K562 (cell line): ENCODE measurements around the gene LBHD1. TPM values are rescaled to one million over a fixed set of nuclear protein-coding genes. Genes with fewer than 3 reads are reported as not detected.

Experiments used
- ATAC-seq: fragments of 200-7000 bp; cut with Tn5 transposase; 3 replicates; pipeline ENCODE4 v1.9.1; 2020; ENCODE audit warnings: moderate library complexity
- BruUV-seq: library from RNA; stranded (reverse); fragments of 400-500 nt; replicated peaks from 2 replicates; lab custom pipeline; 2021; lab: Mats Ljungman, UMichigan
- CTCF ChIA-PET: fragments of 300-600 bp; formaldehyde crosslinking; extraction: SDS; loops from one replicate; lab custom pipeline; 2021; ENCODE audit warnings: low intra/inter-chr PET ratio; lab: Yijun Ruan, JAX
- POLR2A ChIA-PET: fragments of 300-600, 350-650 bp; sonication (Branson Sonifier 250); formaldehyde crosslinking; extraction: SDS; loops from one replicate; lab custom pipeline; 2021; ENCODE audit warnings: antibody characterized with exemption, inconsistent platforms; lab: Yijun Ruan, JAX
- DNase-seq, 4 experiments: peaks; one replicate each; pipeline versions ENCODE4 v3.0.0 to v3.0.0-alpha.2; 2011 to 2018; ENCODE audit warnings: low spot score in 3 of 4, mixed read lengths in 3 of 4; ENCODE audit errors: extremely low read depth in 1 of 4
- FAIRE-seq: peaks from 2 replicates; lab custom pipeline; 2011; peaks lifted over from hg19 to GRCh38; lab: Jason Lieb, UNC
- H2AFZ ChIP-seq: 2 replicates; pipeline ENCODE4 v1.6.0; 2011; ENCODE audit warnings: low read depth, low read length, control low read depth, inconsistent platforms
- H3K27ac ChIP-seq: fragments of 200-600 bp; 3 replicates; pipeline ENCODE4 v1.8.0; 2011; ENCODE audit warnings: low read depth, mild to moderate bottlenecking, control low read depth, inconsistent platforms, low read length, moderate library complexity, mixed read lengths; ENCODE audit errors: extremely low read depth
- H3K27me3 ChIP-seq, 2 experiments: fragments of 300-600 bp in 1 of 2; 2 replicates in 1 of 2; 3 replicates in 1 of 2; pipeline versions ENCODE4 v1.6.0 to v1.8.0; 2011; ENCODE audit warnings: inconsistent platforms in 2 of 2, low read length in 2 of 2, mild to moderate bottlenecking in 1 of 2, mixed read lengths in 1 of 2, moderate library complexity in 1 of 2; ENCODE audit not compliant: control insufficient read depth in 2 of 2, insufficient read depth in 2 of 2
- H3K36me3 ChIP-seq: fragments of 300-600 bp; 3 replicates; pipeline ENCODE4 v1.8.0; 2011; ENCODE audit warnings: mild to moderate bottlenecking, low read length, inconsistent platforms; ENCODE audit not compliant: control insufficient read depth, insufficient read depth
- H3K4me1 ChIP-seq, 2 experiments: fragments of 200-600 bp in 1 of 2; replicated peaks in 1 of 2; 2 replicates in 1 of 2; 3 replicates in 1 of 2; pipeline versions ENCODE4 v1.5.1 to v1.8.0; 2011; ENCODE audit warnings: inconsistent platforms in 2 of 2, low read length in 2 of 2, mild to moderate bottlenecking in 1 of 2, mixed read lengths in 1 of 2, moderate library complexity in 1 of 2; ENCODE audit not compliant: control insufficient read depth in 2 of 2, insufficient read depth in 2 of 2
- H3K4me2 ChIP-seq: 2 replicates; pipeline ENCODE4 v1.6.1; 2011; ENCODE audit warnings: low read length, control low read depth, inconsistent platforms, mixed read lengths; ENCODE audit not compliant: insufficient read depth
- H3K4me3 ChIP-seq: fragments of 200-600 bp; sonication (generic), shearing (Covaris generic); 2 replicates; pipeline ENCODE4 v1.5.1; 2016; ENCODE audit warnings: control low read depth, inconsistent platforms
- H3K79me2 ChIP-seq: fragments of 200-600 bp; 3 replicates; pipeline ENCODE4 v1.8.0; 2011; ENCODE audit warnings: low read length, inconsistent platforms; ENCODE audit not compliant: control insufficient read depth, insufficient read depth
- H3K9ac ChIP-seq, 2 experiments: 2 replicates each; pipeline versions ENCODE4 v1.6.0 to v1.6.1; 2011; ENCODE audit warnings: low read depth in 2 of 2, low read length in 2 of 2, control low read depth in 1 of 2, inconsistent platforms in 1 of 2, mild to moderate bottlenecking in 1 of 2, mixed read lengths in 1 of 2; ENCODE audit not compliant: insufficient read depth in 1 of 2
- H3K9me1 ChIP-seq: one replicate; pipeline ENCODE4 v1.6.0; 2011; ENCODE audit warnings: inconsistent platforms, mild to moderate bottlenecking, low read length, moderate library complexity; ENCODE audit not compliant: control insufficient read depth, insufficient read depth
- H3K9me3 ChIP-seq: replicated peaks from 2 replicates; pipeline ENCODE4 v1.5.1; 2011; ENCODE audit warnings: low read depth, low read length, inconsistent platforms; ENCODE audit not compliant: control insufficient read depth, insufficient read depth
- H4K20me1 ChIP-seq: replicated peaks from 2 replicates; pipeline ENCODE4 v1.6.1; 2011; ENCODE audit warnings: low read length, inconsistent platforms, mixed read lengths; ENCODE audit not compliant: control insufficient read depth, insufficient read depth
- ARHGAP35 ChIP-seq: fragments of 450-650 bp; IDR thresholded peaks from 2 replicates; pipeline ENCODE4 v1.6.1; 2018; ENCODE audit not compliant: partially characterized antibody
- MYNN ChIP-seq, 2 experiments: sonication (generic); formaldehyde crosslinking in 1 of 2; IDR thresholded peaks; 2 replicates each; pipeline versions ENCODE4 v1.5.0 to v1.6.1; 2016 to 2020; ENCODE audit warnings: antibody characterized with exemption in 1 of 2, missing genetic modification reagents in 1 of 2
- NCOA6 ChIP-seq: fragments of 450-650 bp; IDR thresholded peaks from 2 replicates; pipeline ENCODE4 v1.6.1; 2017; ENCODE audit warnings: mild to moderate bottlenecking
- PKNOX1 ChIP-seq: fragments of 450-650 bp; IDR thresholded peaks from 2 replicates; pipeline ENCODE4 v1.6.1; 2016
- RAD21 ChIP-seq, 2 experiments: fragments of 250-450 bp in 1 of 2; fragments of 450-650 bp in 1 of 2; sonication (Bioruptor Pico) in 1 of 2; formaldehyde crosslinking in 1 of 2; IDR thresholded peaks in 1 of 2; conservative IDR thresholded peaks in 1 of 2; 2 replicates each; pipeline versions ENCODE4 v1.4.0 to v1.8.0; 2020 to 2022; ENCODE audit warnings: mild to moderate bottlenecking in 2 of 2, moderate library complexity in 1 of 2
- SMC3 ChIP-seq: conservative IDR thresholded peaks from 2 replicates; pipeline ENCODE4 v1.6.1; 2011; ENCODE audit warnings: low read depth, low read length, improper control_type of control experiment; ENCODE audit not compliant: insufficient read depth
- TFAP4 ChIP-seq: sonication (generic); formaldehyde crosslinking; IDR thresholded peaks from 2 replicates; pipeline ENCODE4 v1.8.0; 2022; ENCODE audit warnings: missing genetic modification reagents, mild to moderate bottlenecking, moderate library complexity, borderline replicate concordance
- ZBTB7A ChIP-seq: IDR thresholded peaks from 2 replicates; pipeline ENCODE4 v1.6.1; 2011; ENCODE audit warnings: low read depth, mild to moderate bottlenecking, low read length, moderate library complexity, borderline replicate concordance; ENCODE audit not compliant: control insufficient read depth
- ZFP36 ChIP-seq: fragments of 150-350 bp; IDR thresholded peaks from 2 replicates; pipeline ENCODE4 v1.6.1; 2018; ENCODE audit warnings: low read length, low read depth; ENCODE audit not compliant: partially characterized antibody
- ZNF316 ChIP-seq: fragments of 450-650 bp; IDR thresholded peaks from 2 replicates; pipeline ENCODE4 v1.6.1; 2016
- ZNF717 ChIP-seq: fragments of 250-450 bp; sonication (Bioruptor Pico); IDR thresholded peaks from 2 replicates; pipeline ENCODE4 v1.5.0; 2021
- ZNF764 ChIP-seq: fragments of 250-450 bp; sonication (Bioruptor Pico); IDR thresholded peaks from 2 replicates; pipeline ENCODE4 v1.4.0; 2020; ENCODE audit warnings: low read depth, mild to moderate bottlenecking, moderate library complexity
- WGBS: fragments of 100-300 bp; shearing (Covaris generic); methylation state at CpG from one replicate; pipeline ENCODE4 v1.1.6; 2016; ENCODE audit warnings: low coverage, mixed read lengths; ENCODE audit not compliant: insufficient coverage; ENCODE audit errors: missing lambda C conversion rate; 5-methylcytosine and 5-hydroxymethylcytosine counted together
- in situ Hi-C: fragments of 300-500 bp; cut with MboI; formaldehyde crosslinking; loops from 4 replicates; pipeline ENCODE4 v1.15.0; 2018; ENCODE audit warnings: inconsistent platforms, mixed read lengths
- intact Hi-C: fragments of 100-400 bp; cut with micrococcal nuclease; formaldehyde crosslinking; loops from 2 replicates; pipeline ENCODE4 v1.14.2; 2022
- polyA plus RNA-seq, 8 experiments: library from polyadenylated mRNA; depleted of rRNA in 4 of 8; stranded (reverse) in 5 of 8; unstranded in 3 of 8; fragments of >200 nt; fragmentation: Nextera tagmentation in 2 of 8; fragmentation: Illumina TruSeq in 1 of 8; extraction: Ambion mirVana in 2 of 8; extraction: Trizol in 1 of 8; gene quantifications; 2 replicates each; pipeline versions ENCODE4 v1.2.1 to v1.2.3, GENCODE V29; 2011 to 2014; ENCODE audit warnings: inconsistent platforms in 1 of 8, missing spikeins in 1 of 8
- total RNA-seq, 7 experiments: library from RNA; depleted of rRNA in 6 of 7; stranded (reverse); fragments of >200 nt in 6 of 7; fragmentation: Illumina TruSeq in 2 of 7; extraction: Trizol in 2 of 7; gene quantifications; 2 replicates each; pipeline versions ENCODE4 v1.2.1 to v1.2.3, GENCODE V29; 2011 to 2021; ENCODE audit warnings: low replicate concordance in 1 of 7
- TF ChIP-seq, protein P1 (sequence below): fragments of 450-650 bp; IDR thresholded peaks from one replicate; pipeline ENCODE4 v1.6.1; 2018; ENCODE audit warnings: mild to moderate bottlenecking, moderate library complexity; ENCODE audit not compliant: partially characterized antibody

LBHD1 gene
- total and polyA plus RNA-seq, 9 of the 15 experiments (the other 6 are each of a cell fraction or from before 2014, with no cell fraction given): 2.6 to 28.0 (median 12.5) TPM

DNA sequence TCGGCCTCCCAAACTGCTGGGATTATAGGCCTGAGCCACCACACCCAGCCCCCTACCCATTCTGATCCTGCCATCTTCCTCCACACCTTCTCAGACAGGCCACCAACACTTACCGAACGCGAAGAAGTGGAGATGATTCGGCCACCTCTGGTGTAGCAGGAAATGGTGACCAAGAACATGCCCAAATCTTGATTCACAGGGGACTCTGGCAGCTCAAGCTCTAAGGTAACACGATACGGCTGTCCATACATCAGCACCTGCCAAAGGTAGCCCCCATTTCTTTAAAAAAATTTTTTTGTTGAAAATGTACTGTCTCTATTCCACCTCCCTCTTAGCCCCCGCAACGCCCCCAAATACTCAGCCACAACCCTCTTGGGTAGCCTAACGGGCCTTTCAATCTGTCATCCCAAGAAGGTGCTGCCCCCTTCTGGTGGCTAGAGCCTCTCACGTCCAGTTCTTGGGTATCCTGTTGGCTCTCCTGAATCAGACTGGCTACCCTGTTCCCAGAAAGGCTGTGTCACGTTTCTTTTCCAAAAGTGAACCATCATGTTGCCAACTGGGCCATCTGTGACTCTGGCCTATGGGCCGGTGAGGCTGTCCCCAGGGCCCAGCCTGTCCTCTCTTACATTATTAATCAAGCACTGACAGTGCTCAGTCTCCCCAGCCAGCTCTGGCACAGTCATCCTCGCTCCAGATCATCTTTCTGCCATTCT, 22.5 kb upstream of the LBHD1 start:
- Histone ChIP-seq H2AFZ (no peak overlapping the region), H3K27me3 (no peaks in the 10 kb centered on the region), H3K4me3 (no peak overlapping the region), H4K20me1 (no peaks in the 10 kb centered on the region), H3K4me1 (no peaks in the 10 kb centered on the region), H3K79me2 (no peaks in the 10 kb centered on the region), H3K36me3 (peaks cover 45% of the 10 kb centered on the region), H3K4me2 (no peak overlapping the region), H3K9me1 (no peaks in the 10 kb centered on the region), H3K27ac (no peak overlapping the region; the same call in 2 of the 3 replicates), H3K9me3 (no peaks in the 10 kb centered on the region), H3K9ac (peak overlapping the region in 1 of 2 experiments; percentile 11; a peak in 1 of 4 replicates)
- ChIA-PET POLR2A (interaction anchor here (0.6 to 2.5 kb wide), 7 partner anchors 11 to 328 kb away, joined by 3 to 8 read pairs (median 4); partner anchors contain the start of genes TUT1 and UBXN1), CTCF (interaction anchor here (0.7 to 2.3 kb wide), 6 partner anchors 82 to 314 kb away, joined by 3 to 17 read pairs (median 4); partner anchors contain the start of genes EML3 and ROM1)
- in situ Hi-C loops: loop anchor here (5.0 kb wide), 1 partner anchor 302 kb away; no protein-coding TSS in a partner anchor
- BruUV-seq: no TSS peak
- DNase-seq (peak; percentile 73 to 90 (median 78)), FAIRE-seq (peak; percentile 95), ATAC-seq (peak; percentile 98)
- intact Hi-C loops: loop anchor here (5.0 kb wide), 2 partner anchors 82 to 102 kb away; partner anchors contain the start of genes EML3, ROM1 and TUT1
- WGBS: 46% methylated on average over 14 of the region's 14 CpGs
- TF ChIP-seq MYNN (IDR thresholded peaks at IDR 0.05): 0 out of 2 replicates have a peak, but pooled peaks have one; percentile 31
- TF ChIP-seq MYNN (CRISPR knock-in tag; IDR thresholded peaks at IDR 0.05): no peak
- TF ChIP-seq ARHGAP35: no peak
- TF ChIP-seq TFAP4 (CRISPR knock-in tag): no peak; the same call in 1 of the 2 replicates
- TF ChIP-seq NCOA6: no peak
- peak; percentile 38 for TF ChIP-seq ZFP36
- TF ChIP-seq ZBTB7A: no peak
- TF ChIP-seq PKNOX1: no peak
- TF ChIP-seq ZNF764 (CRISPR knock-in tag): no peak
- peak; percentile 79 for TF ChIP-seq SMC3
- TF ChIP-seq, protein P1, sequence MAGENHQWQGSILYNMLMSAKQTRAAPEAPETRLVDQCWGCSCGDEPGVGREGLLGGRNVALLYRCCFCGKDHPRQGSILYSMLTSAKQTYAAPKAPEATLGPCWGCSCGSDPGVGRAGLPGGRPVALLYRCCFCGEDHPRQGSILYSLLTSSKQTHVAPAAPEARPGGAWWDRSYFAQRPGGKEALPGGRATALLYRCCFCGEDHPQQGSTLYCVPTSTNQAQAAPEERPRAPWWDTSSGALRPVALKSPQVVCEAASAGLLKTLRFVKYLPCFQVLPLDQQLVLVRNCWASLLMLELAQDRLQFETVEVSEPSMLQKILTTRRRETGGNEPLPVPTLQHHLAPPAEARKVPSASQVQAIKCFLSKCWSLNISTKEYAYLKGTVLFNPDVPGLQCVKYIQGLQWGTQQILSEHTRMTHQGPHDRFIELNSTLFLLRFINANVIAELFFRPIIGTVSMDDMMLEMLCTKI: no peak
- 0 out of 2 replicates have a peak, but pooled peaks have one; percentile 5 for TF ChIP-seq ZNF316
- peak; percentile 77 to 84 for TF ChIP-seq RAD21 (CRISPR knock-in tag; conservative IDR thresholded peaks at IDR 0.05 in 1 of 2, IDR thresholded peaks at IDR 0.05 in 1 of 2)
- TF ChIP-seq ZNF717: no peak
